ENCODE measurements around the gene NFATC2IP.

- no peak for TF ChIP-seq RAD21 (IDR thresholded peaks at IDR 0.05; ENCODE audit: low read length)
- TF ChIP-seq RFX5 (IDR thresholded peaks at IDR 0.05; ENCODE audit: low read depth, low read length) = no peak
- no peak for TF ChIP-seq MAFK (IDR thresholded peaks at IDR 0.05; ENCODE audit: low read depth, low read length)
- no peak for TF ChIP-seq CEBPB (IDR thresholded peaks at IDR 0.05; ENCODE audit: low read depth, low read length)
- no peak for TF ChIP-seq CTCF (conservative IDR thresholded peaks at IDR 0.05; ENCODE audit: low read depth, low read length)
- no peak for TF ChIP-seq POLR2A (IDR thresholded peaks at IDR 0.05; ENCODE audit: low read depth, low read length)
- TF ChIP-seq MAZ (IDR thresholded peaks at IDR 0.05; ENCODE audit: borderline replicate concordance, low read depth, low read length) = no peak
- TF ChIP-seq MXI1 (IDR thresholded peaks at IDR 0.05; ENCODE audit: borderline replicate concordance, low read depth, low read length) = no peak
- no peak for TF ChIP-seq RCOR1 (IDR thresholded peaks at IDR 0.05; ENCODE audit: insufficient replicate concordance, low read length)
- TF ChIP-seq USF2 (IDR thresholded peaks at IDR 0.05; ENCODE audit: low read depth, low read length) = no peak
- TF ChIP-seq ELK1 (IDR thresholded peaks at IDR 0.05; ENCODE audit: borderline replicate concordance, low read depth, low read length) = no peak
Measured at GRCh38 chr16:28910086-28911031, 40.4 kb upstream of the NFATC2IP start.
